Measurements from ENCODE around the gene CLEC17A. TPM values are rescaled to one million over a fixed set of nuclear protein-coding genes. Genes with fewer than 3 reads are reported as not detected.
"Not testable (repeated sequence)": the region's sequence is repeated elsewhere in the genome, so short reads cannot be mapped to it uniquely, and the experiment has no call there.

Gene CLEC17A
- total and polyA plus RNA-seq, 2 of the 13 experiments (the other 11 are each of a cell fraction or from before 2014, with no cell fraction given), result not detected

GRCh38 chr19:14563989-14564651, 18.8 kb upstream of the CLEC17A start:
- peaks cover 4 to 17% of the 10 kb centered on the region in 2 experiments; a peak in 3 of 5 replicates for H3K36me3 ChIP-seq (replicated peaks in 1 of 2; ENCODE audit: control insufficient read depth in 1 of 2, insufficient read depth in 2 of 2, low read length in 2 of 2)
- H2AFZ ChIP-seq (ENCODE audit: low read length), result no peak overlapping the region
- in situ Hi-C loops (cut with HindIII; ENCODE audit: extremely low pct_ligation_motif_present, low pct_unique_long_range_greater_than_20kb), result no loop called here
- no peaks in the 10 kb centered on the region for H3K27me3 ChIP-seq (ENCODE audit: control insufficient read depth in 1 of 2, insufficient read depth in 2 of 2, low read length in 2 of 2)
- H3K79me2 ChIP-seq (ENCODE audit: insufficient read depth, low read length), result peaks cover 11% of the 10 kb centered on the region
- FAIRE-seq (no peak), DNase-seq (ENCODE audit: low spot score) (no peak), ATAC-seq (peak; percentile 29)
- POLR2A ChIA-PET, result no interaction called here
- CTCF ChIA-PET (ENCODE audit: low intra/inter-chr PET ratio, low total read pairs), result no interaction called here
- H3K27ac ChIP-seq (ENCODE audit: extremely low read length, insufficient read depth, low read length), result no peak overlapping the region
- H3K4me3 ChIP-seq (replicated peaks in 1 of 3; ENCODE audit: insufficient read depth in 1 of 3, low read depth in 2 of 3, low read length in 3 of 3), result no peak overlapping the region
- H3K9ac ChIP-seq (ENCODE audit: insufficient read depth, low read depth, low read length), result no peak overlapping the region
- no peak overlapping the region for H3K4me2 ChIP-seq (ENCODE audit: low read depth, low read length)
- no TSS peak for BruUV-seq (replicated peaks)
- H3K4me1 ChIP-seq (ENCODE audit: insufficient read depth, low read length), result peaks cover 9% of the 10 kb centered on the region; the same call in 1 of the 2 replicates
- no peaks in the 10 kb centered on the region; the same call in 1 of the 2 replicates for H4K20me1 ChIP-seq (ENCODE audit: insufficient read depth, low read length)
- 95% methylated on average over 33 of the region's 33 CpGs for WGBS (ENCODE audit: low lambda C conversion rate)
- TF ChIP-seq CEBPB (IDR thresholded peaks at IDR 0.05; ENCODE audit: borderline replicate concordance, low read depth, low read length) (0 out of 2 replicates have a peak, but pooled peaks have one; percentile 6), KAT8 (CRISPR knock-in tag; IDR thresholded peaks at IDR 0.05) (no peak)
- intact Hi-C loops (cut with micrococcal nuclease; ENCODE audit: unreplicated experiment), result no loop called here
- no peaks in the 10 kb centered on the region for H3K9me3 ChIP-seq (ENCODE audit: low read length)

- H3K9me3 ChIP-seq (ENCODE audit: low read length); H3K4me2 ChIP-seq (ENCODE audit: low read depth, low read length); FAIRE-seq; POLR2A ChIA-PET; H3K27ac ChIP-seq (ENCODE audit: extremely low read length, insufficient read depth, low read length); H2AFZ ChIP-seq (ENCODE audit: low read length); DNase-seq (ENCODE audit: low spot score); intact Hi-C loops (cut with micrococcal nuclease; ENCODE audit: unreplicated experiment); ATAC-seq; CTCF ChIA-PET (ENCODE audit: low intra/inter-chr PET ratio, low total read pairs); H3K9ac ChIP-seq (ENCODE audit: insufficient read depth, low read depth, low read length); in situ Hi-C loops (cut with HindIII; ENCODE audit: extremely low pct_ligation_motif_present, low pct_unique_long_range_greater_than_20kb); H3K4me3 ChIP-seq (replicated peaks in 1 of 3; ENCODE audit: insufficient read depth in 1 of 3, low read depth in 2 of 3, low read length in 3 of 3); H3K79me2 ChIP-seq (ENCODE audit: insufficient read depth, low read length); H3K27me3 ChIP-seq (ENCODE audit: control insufficient read depth in 1 of 2, insufficient read depth in 2 of 2, low read length in 2 of 2); H4K20me1 ChIP-seq (ENCODE audit: insufficient read depth, low read length): not testable (repeated sequence)
- H3K4me1 ChIP-seq (ENCODE audit: insufficient read depth, low read length), result peaks cover 15% of the 10 kb centered on the region; the same call in 1 of the 2 replicates
- H3K36me3 ChIP-seq (replicated peaks in 1 of 2; ENCODE audit: control insufficient read depth in 1 of 2, insufficient read depth in 2 of 2, low read length in 2 of 2), result peaks cover 6 to 17% of the 10 kb centered on the region in 2 experiments; a peak in 3 of 5 replicates
- WGBS (ENCODE audit: low lambda C conversion rate), result 97% methylated on average over 20 of the region's 22 CpGs
- 0 out of 2 replicates have a peak, but pooled peaks have one; percentile 2 for TF ChIP-seq MAFF (IDR thresholded peaks at IDR 0.05; ENCODE audit: low read depth, low read length)
- TF ChIP-seq POLR2G (IDR thresholded peaks at IDR 0.05; ENCODE audit: low read depth, low read length), result 0 out of 2 replicates have a peak, but pooled peaks have one; percentile 22
- peak; percentile 16 to 33; a peak in 2 of 4 replicates for TF ChIP-seq MAFK (conservative IDR thresholded peaks at IDR 0.05 in 1 of 2, IDR thresholded peaks at IDR 0.05 in 1 of 2; ENCODE audit: low read length in 2 of 2)
- BruUV-seq (replicated peaks), result TSS peak; percentile 50
These were observed 18.1 kb upstream of the CLEC17A start for GRCh38 chr19:14564652-14565297.
